Measurements from ENCODE around the gene ADAT3.

Gene ADAT3

DNA sequence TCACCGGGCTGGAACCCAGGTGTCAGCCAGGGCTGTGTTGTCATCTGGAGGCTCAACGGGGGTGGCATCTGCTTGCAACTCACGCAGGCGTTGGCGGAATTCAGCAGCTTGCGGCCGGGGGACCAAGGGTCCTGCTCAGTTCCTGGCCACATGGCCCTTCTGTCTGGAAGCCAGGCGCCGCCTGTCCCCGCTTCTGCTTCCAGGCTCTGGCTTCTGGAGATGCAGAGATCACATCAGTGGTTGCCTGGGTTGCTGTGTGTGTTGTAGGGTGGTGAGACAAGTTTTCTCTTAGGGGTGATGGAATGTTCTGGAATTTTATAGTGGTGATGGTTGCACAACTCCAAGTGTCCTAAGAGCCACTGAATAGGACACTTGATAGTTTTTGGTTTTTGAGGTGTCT is 5.0 kb downstream of the ADAT3 start:
- H3K27ac Mint-ChIP-seq = peak overlapping the region in 2 of 3 experiments; percentile 11 to 41
- H3K4me1 Mint-ChIP-seq = peaks cover 5% of the 10 kb centered on the region
- no peaks in the 10 kb centered on the region for H3K9me3 Mint-ChIP-seq
- TF ChIP-seq, protein P1, sequence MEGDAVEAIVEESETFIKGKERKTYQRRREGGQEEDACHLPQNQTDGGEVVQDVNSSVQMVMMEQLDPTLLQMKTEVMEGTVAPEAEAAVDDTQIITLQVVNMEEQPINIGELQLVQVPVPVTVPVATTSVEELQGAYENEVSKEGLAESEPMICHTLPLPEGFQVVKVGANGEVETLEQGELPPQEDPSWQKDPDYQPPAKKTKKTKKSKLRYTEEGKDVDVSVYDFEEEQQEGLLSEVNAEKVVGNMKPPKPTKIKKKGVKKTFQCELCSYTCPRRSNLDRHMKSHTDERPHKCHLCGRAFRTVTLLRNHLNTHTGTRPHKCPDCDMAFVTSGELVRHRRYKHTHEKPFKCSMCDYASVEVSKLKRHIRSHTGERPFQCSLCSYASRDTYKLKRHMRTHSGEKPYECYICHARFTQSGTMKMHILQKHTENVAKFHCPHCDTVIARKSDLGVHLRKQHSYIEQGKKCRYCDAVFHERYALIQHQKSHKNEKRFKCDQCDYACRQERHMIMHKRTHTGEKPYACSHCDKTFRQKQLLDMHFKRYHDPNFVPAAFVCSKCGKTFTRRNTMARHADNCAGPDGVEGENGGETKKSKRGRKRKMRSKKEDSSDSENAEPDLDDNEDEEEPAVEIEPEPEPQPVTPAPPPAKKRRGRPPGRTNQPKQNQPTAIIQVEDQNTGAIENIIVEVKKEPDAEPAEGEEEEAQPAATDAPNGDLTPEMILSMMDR (IDR thresholded peaks at IDR 0.05; ENCODE audit: unreplicated experiment in 3 of 3) = no peak
- peaks cover 11% of the 10 kb centered on the region for H3K36me3 Mint-ChIP-seq (ENCODE audit: low read depth)
- H3K4me3 Mint-ChIP-seq = peak overlapping the region in 1 of 3 experiments; percentile 7
- no peaks in the 10 kb centered on the region for H3K27me3 Mint-ChIP-seq (ENCODE audit: low read depth)

DNA sequence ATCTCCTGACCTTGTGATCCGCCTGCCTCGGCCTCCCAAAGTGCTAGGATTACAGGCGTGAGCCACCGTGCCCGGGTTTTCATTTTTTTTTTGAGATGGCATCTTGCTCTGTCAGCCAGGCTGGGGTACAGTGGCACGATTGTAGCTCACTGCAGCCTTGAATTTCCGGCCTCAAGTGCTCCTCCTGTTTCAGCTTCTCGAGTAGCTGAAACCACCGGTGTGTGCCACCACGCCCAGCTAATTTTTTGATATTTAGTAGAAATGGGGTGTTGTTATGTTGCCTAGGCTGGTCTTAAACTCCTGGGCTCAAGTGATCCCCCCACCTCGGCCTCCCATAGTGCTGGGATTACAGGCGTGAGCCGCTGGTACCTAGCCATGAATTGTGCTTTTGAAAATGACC is 5.9 kb downstream of the ADAT3 start:
- TF ChIP-seq, protein P1 (IDR thresholded peaks at IDR 0.05; ENCODE audit: unreplicated experiment in 3 of 3) = no peak
- H3K9me3 Mint-ChIP-seq = no peaks in the 10 kb centered on the region
- no peaks in the 10 kb centered on the region for H3K27me3 Mint-ChIP-seq (ENCODE audit: low read depth)
- H3K4me3 Mint-ChIP-seq = no peak overlapping the region
- peaks cover 11% of the 10 kb centered on the region for H3K36me3 Mint-ChIP-seq (ENCODE audit: low read depth)
- no peaks in the 10 kb centered on the region for H3K4me1 Mint-ChIP-seq
- no peak overlapping the region for H3K27ac Mint-ChIP-seq

DNA sequence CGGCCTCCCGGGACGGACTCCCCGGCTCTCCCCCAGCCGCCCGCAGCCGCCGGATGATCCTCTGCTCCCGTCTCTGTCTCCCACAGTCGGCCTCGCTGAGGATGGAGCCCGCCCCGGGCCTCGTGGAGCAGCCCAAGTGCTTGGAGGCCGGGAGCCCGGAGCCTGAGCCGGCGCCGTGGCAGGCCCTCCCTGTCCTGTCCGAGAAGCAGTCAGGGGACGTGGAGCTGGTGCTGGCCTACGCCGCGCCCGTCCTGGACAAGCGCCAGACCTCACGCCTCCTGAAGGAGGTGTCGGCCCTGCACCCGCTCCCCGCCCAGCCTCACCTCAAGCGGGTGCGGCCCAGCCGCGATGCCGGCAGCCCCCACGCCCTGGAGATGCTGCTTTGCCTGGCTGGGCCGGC is 6.8 kb downstream of the ADAT3 start:
- H3K36me3 Mint-ChIP-seq (ENCODE audit: low read depth) = peaks cover 11% of the 10 kb centered on the region
- no peak overlapping the region for H3K27ac Mint-ChIP-seq
- no peaks in the 10 kb centered on the region for H3K4me1 Mint-ChIP-seq
- no peak overlapping the region for H3K4me3 Mint-ChIP-seq
- no peaks in the 10 kb centered on the region for H3K27me3 Mint-ChIP-seq (ENCODE audit: low read depth)
- no peaks in the 10 kb centered on the region for H3K9me3 Mint-ChIP-seq
- TF ChIP-seq, protein P1 (IDR thresholded peaks at IDR 0.05; ENCODE audit: unreplicated experiment in 3 of 3) = no peak

DNA sequence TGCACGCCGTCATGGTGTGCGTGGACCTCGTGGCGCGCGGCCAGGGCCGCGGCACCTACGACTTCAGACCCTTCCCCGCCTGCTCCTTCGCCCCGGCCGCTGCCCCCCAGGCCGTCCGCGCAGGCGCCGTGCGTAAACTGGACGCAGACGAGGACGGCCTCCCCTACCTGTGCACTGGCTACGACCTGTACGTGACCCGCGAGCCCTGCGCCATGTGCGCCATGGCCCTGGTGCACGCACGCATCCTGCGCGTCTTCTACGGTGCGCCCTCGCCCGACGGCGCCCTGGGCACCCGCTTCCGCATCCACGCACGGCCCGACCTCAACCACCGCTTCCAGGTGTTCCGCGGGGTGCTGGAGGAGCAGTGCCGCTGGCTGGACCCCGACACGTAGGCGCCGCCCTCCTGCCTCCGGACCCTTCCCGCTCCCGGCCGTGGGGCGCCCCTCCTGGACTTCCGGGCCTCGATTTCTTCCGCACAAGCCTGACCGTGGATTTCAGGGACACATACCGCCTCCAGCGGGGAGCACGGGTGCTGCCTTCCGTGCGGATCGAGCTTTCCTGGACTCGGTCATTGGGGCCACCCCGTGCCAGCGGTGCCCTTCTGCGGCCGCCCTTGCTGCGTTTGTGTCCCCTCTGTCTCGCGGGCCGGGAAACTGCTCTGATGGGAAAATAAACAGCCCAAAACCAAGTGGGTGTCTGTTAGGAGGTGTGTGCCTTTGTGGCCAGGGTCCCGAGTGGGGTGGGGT is 7.7 kb downstream of the ADAT3 start:
- Mint-ChIP-seq H3K4me3 (no peak overlapping the region), H3K27me3 (ENCODE audit: low read depth) (no peaks in the 10 kb centered on the region), H3K9me3 (no peaks in the 10 kb centered on the region), H3K36me3 (ENCODE audit: low read depth) (peaks cover 14% of the 10 kb centered on the region), H3K27ac (no peak overlapping the region), H3K4me1 (no peaks in the 10 kb centered on the region)
- TF ChIP-seq, protein P1 (IDR thresholded peaks at IDR 0.05; ENCODE audit: unreplicated experiment in 3 of 3) = no peak

DNA sequence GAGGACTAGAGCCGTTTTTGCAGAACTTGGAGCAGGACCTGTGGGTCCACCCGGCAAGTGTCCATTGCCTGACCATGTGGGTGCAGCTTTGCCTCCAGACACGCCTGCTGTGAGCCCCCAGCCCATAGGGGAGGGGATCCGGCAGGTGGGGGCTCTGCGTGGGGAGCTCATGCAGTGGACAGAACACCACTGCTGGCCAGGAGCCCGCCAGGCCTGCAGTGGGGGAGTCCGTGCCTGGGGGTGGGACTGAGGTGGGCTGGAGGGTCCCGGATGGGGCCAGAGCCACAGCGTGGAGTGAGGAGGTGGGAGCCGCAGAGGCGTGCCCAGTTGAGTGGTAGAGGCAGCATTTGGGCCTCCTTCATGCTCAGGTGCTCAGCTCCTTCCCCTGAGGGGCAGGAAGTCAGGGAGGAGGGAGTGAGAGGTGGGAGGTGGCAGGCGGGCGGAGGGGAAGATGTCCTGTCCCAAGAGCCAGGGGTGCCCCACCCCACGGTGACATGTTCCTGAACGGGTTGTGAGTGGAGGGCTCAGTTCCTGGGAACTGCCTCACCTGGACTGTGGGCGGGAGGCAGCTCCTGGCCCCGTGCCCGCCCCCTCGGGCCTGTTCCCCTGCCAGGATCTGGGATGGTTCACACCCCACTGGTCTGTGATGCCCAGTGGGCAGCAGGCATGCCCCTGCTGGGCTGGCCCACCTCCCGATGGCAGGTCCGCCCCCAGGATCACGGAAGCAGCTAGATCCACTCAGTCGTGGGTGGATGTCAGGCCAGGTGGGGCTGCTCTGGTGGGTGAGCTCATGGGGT is 8.8 kb downstream of the ADAT3 start:
- TF ChIP-seq, protein P1 (IDR thresholded peaks at IDR 0.05; ENCODE audit: unreplicated experiment in 3 of 3) = no peak
- Mint-ChIP-seq H3K36me3 (ENCODE audit: low read depth) (peaks cover 21% of the 10 kb centered on the region), H3K9me3 (no peaks in the 10 kb centered on the region), H3K4me3 (no peak overlapping the region), H3K27ac (no peak overlapping the region), H3K27me3 (ENCODE audit: low read depth) (no peaks in the 10 kb centered on the region), H3K4me1 (no peaks in the 10 kb centered on the region)

Data from nephron (organoid).